T-cell (primary cell): ENCODE data around the gene BID. TPM values are rescaled to one million over a fixed set of nuclear protein-coding genes. Genes with fewer than 3 reads are reported as not detected.
"Not testable (repeated sequence)": the region's sequence is repeated elsewhere in the genome, so short reads cannot be mapped to it uniquely, and the experiment has no call there.

ENCODE experiments used
- ATAC-seq, 4 experiments: fragments of 200-7000 bp in 3 of 4; fragments of 150-1000 bp in 1 of 4; cut with Tn5 transposase; replicated peaks in 1 of 4; 1 replicate in 3 of 4; 2 replicates in 1 of 4; pipeline ENCODE4 v1.10.0; 2021; ENCODE audit warnings: moderate library complexity in 3 of 4, mild to moderate bottlenecking in 2 of 4, moderate number of reproducible peaks in 1 of 4
- CTCF ChIA-PET, 2 donors: fragments of 300-600 bp; sonication (Branson Sonifier 250); formaldehyde crosslinking; loops; one replicate each; lab custom pipeline; 2022; ENCODE audit warnings: antibody characterized with exemption in 2 of 2; lab: Charles Lee
- POLR2A ChIA-PET, 2 donors: fragments of 300-600 bp; sonication (Branson Sonifier 250); formaldehyde crosslinking; loops; one replicate each; lab custom pipeline; 2022; ENCODE audit warnings: antibody characterized with exemption in 2 of 2; lab: Charles Lee
- DNase-seq, 35 experiments: peaks; one replicate each; pipeline versions ENCODE4 v3.0.0 to v3.0.0-alpha.2; 2013 to 2023
- H3K27ac ChIP-seq: one replicate; pipeline ENCODE4 v1.5.1; 2013; ENCODE audit warnings: low read length
- H3K27me3 ChIP-seq, 2 experiments: replicated peaks in 1 of 2; 1 replicate in 1 of 2; 2 replicates in 1 of 2; pipeline versions ENCODE4 v1.6.1 to v1.7.0; 2013; ENCODE audit warnings: low read length in 1 of 2, mixed read lengths in 1 of 2; ENCODE audit not compliant: control insufficient read depth in 2 of 2, insufficient read depth in 2 of 2; ENCODE audit errors: extremely low read depth in 1 of 2
- H3K36me3 ChIP-seq, 2 donors: 1 replicate in 1 of 2; 2 replicates in 1 of 2; pipeline versions ENCODE4 v1.6.1 to v1.7.0; 2013; ENCODE audit warnings: low read length in 1 of 2; ENCODE audit not compliant: control insufficient read depth in 2 of 2, insufficient read depth in 1 of 2; ENCODE audit errors: extremely low read depth in 1 of 2
- H3K4me1 ChIP-seq, 2 experiments: 1 replicate in 1 of 2; 2 replicates in 1 of 2; pipeline versions ENCODE4 v1.6.1 to v1.7.0; 2013; ENCODE audit warnings: low read length in 2 of 2, mixed read lengths in 1 of 2; ENCODE audit not compliant: insufficient read depth in 2 of 2, control insufficient read depth in 1 of 2; ENCODE audit errors: extremely low read depth in 1 of 2
- H3K4me3 ChIP-seq, 2 donors: 1 replicate in 1 of 2; 2 replicates in 1 of 2; pipeline versions ENCODE4 v1.5.1 to v1.7.0; 2013; ENCODE audit warnings: mild to moderate bottlenecking in 2 of 2, low read length in 1 of 2, moderate library complexity in 1 of 2; ENCODE audit not compliant: control insufficient read depth in 1 of 2; ENCODE audit errors: extremely low read depth in 1 of 2
- H3K9me3 ChIP-seq: 2 replicates; pipeline ENCODE4 v1.7.0; 2013
- H3K27ac Mint-ChIP-seq, 2 donors: one replicate each; pipeline ENCODE4 v1.8.0; 2020 to 2021; ENCODE audit warnings: mild to moderate bottlenecking in 2 of 2, mixed read lengths in 2 of 2
- H3K27me3 Mint-ChIP-seq, 2 donors: one replicate each; pipeline ENCODE4 v1.8.0; 2021 to 2022; ENCODE audit warnings: mixed read lengths in 2 of 2
- H3K36me3 Mint-ChIP-seq: one replicate; pipeline ENCODE4 v1.8.0; 2021; ENCODE audit warnings: mixed read lengths
- H3K4me1 Mint-ChIP-seq, 3 donors: one replicate each; pipeline ENCODE4 v1.8.0; 2020 to 2022; ENCODE audit warnings: mixed read lengths in 3 of 3, mild to moderate bottlenecking in 1 of 3
- H3K4me3 Mint-ChIP-seq, 3 donors: one replicate each; pipeline ENCODE4 v1.8.0; 2020 to 2022; ENCODE audit warnings: mild to moderate bottlenecking in 3 of 3, mixed read lengths in 3 of 3, moderate library complexity in 3 of 3
- H3K9me3 Mint-ChIP-seq, 3 donors: one replicate each; pipeline ENCODE4 v1.8.0; 2020 to 2022; ENCODE audit warnings: mixed read lengths in 3 of 3
- WGBS: methylation state at CpG from one replicate; pipeline ENCODE4 v1.1.5; 2013; ENCODE audit warnings: missing lambda C conversion rate; ENCODE audit not compliant: insufficient coverage; 5-methylcytosine and 5-hydroxymethylcytosine counted together
- total RNA-seq, 35 experiments: library from RNA in 6 of 35; stranded (reverse) in 6 of 35; fragments of 120-200 nt in 1 of 35; gene quantifications; one replicate each; pipeline versions ENCODE4 v1.2.1 to v1.2.4 and lab custom pipeline; 2013 to 2026

The BID gene
- total RNA-seq, 5 donors from 2014 or later (not counting 1 experiment from before 2014, with no cell fraction given): 15.8 to 34.6 (median 28.5) TPM

GRCh38 chr22:17769013-17769715, 5.1 kb downstream of the BID start:
- peaks cover 67 to 69% (median 68%) of the 10 kb centered on the region in 3 donors for H3K4me1 Mint-ChIP-seq
- ChIA-PET CTCF (interaction anchor here in 1 of 2 donors (0.7 kb wide), 1 partner anchor 29 kb away, joined by 4 read pairs; no protein-coding TSS in a partner anchor), POLR2A (interaction anchor here in 1 of 2 donors (0.5 kb wide), 1 partner anchor 10 kb away, joined by 6 read pairs; no protein-coding TSS in a partner anchor)
- H3K4me3 ChIP-seq: no peak overlapping the region
- H3K27me3 ChIP-seq: no peaks in the 10 kb centered on the region
- 88% methylated on average over 9 of the region's 14 CpGs for WGBS
- no peaks in the 10 kb centered on the region for H3K27me3 Mint-ChIP-seq
- H3K27ac ChIP-seq: no peak overlapping the region
- no peaks in the 10 kb centered on the region for H3K9me3 ChIP-seq
- H3K4me3 Mint-ChIP-seq: peak overlapping the region in 1 of 3 donors; percentile 19
- DNase-seq (no peak), ATAC-seq (no peak)
- peaks cover 18 to 74% of the 10 kb centered on the region in 2 experiments for H3K4me1 ChIP-seq
- H3K27ac Mint-ChIP-seq: peak overlapping the region in 1 of 2 donors; percentile 71
- H3K9me3 Mint-ChIP-seq: no peaks in the 10 kb centered on the region
- H3K36me3 ChIP-seq: no peaks in the 10 kb centered on the region
- H3K36me3 Mint-ChIP-seq: peaks cover 3% of the 10 kb centered on the region

DNA sequence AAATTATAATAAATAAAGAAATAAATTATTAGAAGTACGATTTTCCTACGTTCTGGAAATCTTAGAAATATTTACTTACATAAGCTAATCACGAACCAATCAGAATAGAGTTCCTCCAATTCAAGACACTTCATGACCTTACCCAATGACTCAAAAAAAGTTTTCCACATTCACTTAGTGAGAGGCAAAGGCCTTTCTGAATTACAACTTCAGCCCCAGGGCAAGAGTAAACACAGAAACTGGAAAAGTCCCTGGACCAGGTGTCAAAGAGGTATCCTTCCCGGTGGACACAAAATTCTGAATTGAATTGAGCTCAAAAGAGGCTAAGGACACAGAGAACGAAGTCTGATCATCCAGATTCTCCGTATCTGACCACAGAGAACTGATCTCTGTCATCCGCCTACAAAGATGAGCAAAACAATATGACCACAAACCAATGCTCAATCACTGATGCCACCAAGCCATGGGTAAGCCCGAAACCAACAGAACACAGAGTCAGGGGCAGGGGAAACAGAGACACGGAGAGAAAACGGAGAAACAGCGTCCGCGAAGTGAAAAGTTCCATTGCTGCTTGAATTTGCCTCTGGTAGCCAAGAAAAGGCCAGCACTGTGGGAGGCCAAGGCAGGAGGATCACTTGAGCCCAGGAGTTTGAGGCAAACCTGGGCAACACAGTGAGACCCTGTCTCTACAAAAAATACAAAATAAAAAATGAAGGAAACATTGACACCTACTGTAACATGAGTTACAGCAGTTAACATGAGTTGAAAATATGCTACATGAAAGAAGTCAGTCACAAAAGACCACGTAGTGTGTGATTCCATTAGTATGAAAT, 6.8 kb downstream of the BID start:
- Histone ChIP-seq H3K9me3 (no peaks in the 10 kb centered on the region), H3K27ac (peak overlapping the region; percentile 21), H3K4me3 (peak overlapping the region in 1 of 2 donors; percentile 23), H3K36me3 (no peaks in the 10 kb centered on the region), H3K4me1 (peaks cover 13 to 64% of the 10 kb centered on the region in 2 experiments), H3K27me3 (no peaks in the 10 kb centered on the region)
- POLR2A ChIA-PET: interaction anchor here in 1 of 2 donors (0.6 kb wide), 1 partner anchor 50 kb away, joined by 6 read pairs; no protein-coding TSS in a partner anchor
- H3K4me3 Mint-ChIP-seq: peak overlapping the region; percentile 49 to 68 (median 66)
- DNase-seq (peak in 28 of 35 experiments; percentile 19 to 71 (median 44)), ATAC-seq (peak; percentile 81 to 93 (median 87))
- CTCF ChIA-PET: interaction anchor here in 1 of 2 donors (0.8 to 1.2 kb wide), 3 partner anchors 10 to 20 kb away, joined by 3 to 11 read pairs (median 3); no protein-coding TSS in a partner anchor
- H3K27ac Mint-ChIP-seq: peak overlapping the region; percentile 79 to 87
- no peaks in the 10 kb centered on the region for H3K27me3 Mint-ChIP-seq
- no peaks in the 10 kb centered on the region for H3K9me3 Mint-ChIP-seq
- H3K4me1 Mint-ChIP-seq: peaks cover 63 to 67% (median 64%) of the 10 kb centered on the region in 3 donors
- WGBS: 14% methylated on average over 9 of the region's 14 CpGs
- H3K36me3 Mint-ChIP-seq: peaks cover 3% of the 10 kb centered on the region

DNA sequence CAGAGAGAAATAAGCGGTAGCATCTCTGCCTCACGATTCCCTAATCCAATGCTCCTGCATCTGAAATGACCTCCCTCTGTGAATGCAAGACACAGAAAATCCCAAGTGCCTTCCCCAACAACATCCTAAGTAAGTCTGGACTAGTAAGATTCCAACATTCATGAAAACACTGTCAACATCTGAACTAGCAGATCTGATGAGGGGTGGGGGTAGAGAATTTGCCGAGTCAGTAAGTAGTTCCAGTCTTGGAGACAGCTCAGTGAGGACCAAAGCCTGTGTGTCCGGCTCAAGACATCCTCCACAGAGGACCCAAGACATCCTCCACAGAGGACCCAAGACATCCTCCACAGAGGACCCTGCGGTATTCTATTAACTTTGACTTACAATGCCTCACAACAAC, 9.4 kb downstream of the BID start:
- ATAC-seq, H3K9me3 ChIP-seq, CTCF ChIA-PET, H3K36me3 ChIP-seq, H3K9me3 Mint-ChIP-seq, DNase-seq, H3K27ac Mint-ChIP-seq, H3K27ac ChIP-seq, H3K27me3 Mint-ChIP-seq, POLR2A ChIA-PET, H3K27me3 ChIP-seq, H3K4me3 Mint-ChIP-seq, H3K4me3 ChIP-seq, H3K36me3 Mint-ChIP-seq: not testable (repeated sequence)
- 76% methylated on average over 2 of the region's 5 CpGs for WGBS
- peaks cover 7 to 47% of the 10 kb centered on the region in 2 experiments for H3K4me1 ChIP-seq
- H3K4me1 Mint-ChIP-seq: peaks cover 54 to 58% (median 57%) of the 10 kb centered on the region in 3 donors

GRCh38 chr22:17764036-17764435, 10.2 kb downstream of the BID start:
- Histone ChIP-seq H3K4me3 (no peak overlapping the region), H3K27ac (no peak overlapping the region), H3K27me3 (no peaks in the 10 kb centered on the region), H3K4me1 (peaks cover 7 to 39% of the 10 kb centered on the region in 2 experiments), H3K36me3 (no peaks in the 10 kb centered on the region), H3K9me3 (no peaks in the 10 kb centered on the region)
- H3K27me3 Mint-ChIP-seq: no peaks in the 10 kb centered on the region
- POLR2A ChIA-PET: no interaction called here
- DNase-seq: no peak
- peak overlapping the region; percentile 0 to 2 for H3K27ac Mint-ChIP-seq
- H3K4me1 Mint-ChIP-seq: peaks cover 50 to 53% (median 51%) of the 10 kb centered on the region in 3 donors
- peak overlapping the region in 1 of 3 donors; percentile 28 for H3K4me3 Mint-ChIP-seq
- no peaks in the 10 kb centered on the region for H3K9me3 Mint-ChIP-seq
- ATAC-seq: no peak
- no peaks in the 10 kb centered on the region for H3K36me3 Mint-ChIP-seq
- 100% methylated on average over 2 of the region's 5 CpGs for WGBS
- CTCF ChIA-PET: interaction anchor here in 1 of 2 donors (0.7 kb wide), 1 partner anchor 12 kb away, joined by 3 read pairs; no protein-coding TSS in a partner anchor

- CTCF ChIA-PET, H3K27me3 ChIP-seq, H3K4me3 Mint-ChIP-seq, POLR2A ChIA-PET, DNase-seq, ATAC-seq, H3K36me3 ChIP-seq, H3K27ac ChIP-seq, H3K9me3 Mint-ChIP-seq, H3K9me3 ChIP-seq, H3K27me3 Mint-ChIP-seq, H3K36me3 Mint-ChIP-seq, H3K4me3 ChIP-seq: not testable (repeated sequence)
- Mint-ChIP-seq H3K4me1 (peaks cover 49 to 54% (median 49%) of the 10 kb centered on the region in 3 donors), H3K27ac (peak overlapping the region in 1 of 2 donors; percentile 37)
- no CpG with 5 or more reads among the region's 10 CpGs for WGBS
- peaks cover 7 to 36% of the 10 kb centered on the region in 2 experiments for H3K4me1 ChIP-seq
Observed at GRCh38 chr22:17763442-17763841, 10.8 kb downstream of the BID start.

GRCh38 chr22:17761138-17761488, 13.2 kb downstream of the BID start:
- H3K36me3 Mint-ChIP-seq: no peaks in the 10 kb centered on the region
- no peak overlapping the region for H3K27ac ChIP-seq
- no peaks in the 10 kb centered on the region for H3K9me3 Mint-ChIP-seq
- ChIA-PET POLR2A (no interaction called here), CTCF (no interaction called here)
- no peaks in the 10 kb centered on the region for H3K27me3 ChIP-seq
- ATAC-seq (no peak), DNase-seq (no peak)
- H3K4me3 Mint-ChIP-seq: no peak overlapping the region
- H3K4me3 ChIP-seq: no peak overlapping the region
- H3K36me3 ChIP-seq: no peaks in the 10 kb centered on the region
- H3K4me1 ChIP-seq: peaks cover 0 to 15% of the 10 kb centered on the region in 2 experiments
- H3K27ac Mint-ChIP-seq: peak overlapping the region in 1 of 2 donors; percentile 68
- no CpG with 5 or more reads among the region's 4 CpGs for WGBS
- H3K9me3 ChIP-seq: no peaks in the 10 kb centered on the region
- no peaks in the 10 kb centered on the region for H3K27me3 Mint-ChIP-seq
- peaks cover 42 to 45% (median 42%) of the 10 kb centered on the region in 3 donors for H3K4me1 Mint-ChIP-seq
